Stimulated activated CD8-positive, alpha-beta memory T cell treated with anti-CD3 and anti-CD28 coated beads, Interleukin-12 subunit alpha, Interleukin-12 subunit beta, amount 100 ng/mL, for 4 hours (primary cell): Measurements from ENCODE around the gene LINC00237.

Experiments
- DNase-seq: peaks from one replicate; pipeline ENCODE4 v3.0.0-alpha.2; 2020; ENCODE audit warnings: low read depth

LINC00237 gene

DNA sequence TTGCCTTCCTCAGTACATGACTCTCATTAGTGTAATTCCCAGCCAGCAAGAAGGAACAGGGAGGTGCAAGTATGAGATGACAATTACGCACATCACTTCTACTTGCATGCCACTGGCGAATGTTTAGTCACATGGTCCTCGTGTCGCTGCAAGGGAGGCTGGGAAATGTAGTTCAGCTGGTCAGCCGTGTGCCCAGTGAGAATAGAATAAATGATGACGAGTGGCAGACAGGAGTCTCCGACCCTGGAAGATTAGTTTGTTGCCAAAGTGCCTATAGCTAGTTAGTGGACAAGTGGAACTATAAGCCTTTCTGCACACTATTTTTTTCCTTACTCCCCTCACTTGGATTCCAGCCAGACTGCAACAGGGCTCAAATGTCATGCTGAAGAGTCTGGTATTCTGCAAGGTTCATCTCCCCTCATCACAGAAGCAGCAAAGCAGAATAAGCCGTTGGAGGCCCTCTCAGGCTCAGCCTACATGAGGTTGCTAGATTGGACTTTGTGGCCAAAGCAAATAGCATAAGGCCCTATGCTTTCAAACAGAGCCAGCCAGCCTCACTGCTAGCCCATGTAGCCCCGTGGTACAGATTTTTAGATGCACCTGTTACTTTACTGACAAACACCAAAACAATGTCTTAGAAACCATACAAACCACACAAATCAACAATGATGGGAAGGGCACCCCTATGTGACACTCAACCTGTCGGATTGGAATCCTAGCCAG lies 9.7 kb downstream of the LINC00237 start:
- DNase-seq, result no peak

DNA sequence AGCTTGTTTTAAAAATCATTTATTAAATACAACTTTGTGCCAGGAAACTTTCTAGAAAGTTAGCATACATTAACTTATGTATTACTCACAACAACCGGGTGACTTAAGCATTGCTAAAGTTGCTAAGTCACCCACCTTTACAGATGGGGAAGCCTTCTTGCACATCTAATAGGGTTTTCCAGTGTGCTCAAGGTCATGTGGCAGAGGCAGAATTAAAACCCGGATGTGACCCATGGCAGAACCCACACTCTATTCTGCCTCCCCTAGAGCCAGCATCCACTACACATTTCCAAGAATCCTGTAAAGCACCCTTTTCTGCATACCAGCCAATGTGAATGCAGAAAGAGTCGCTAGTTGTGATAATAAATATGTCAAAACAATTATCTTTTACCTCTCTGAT lies 13.4 kb downstream of the LINC00237 start:
- DNase-seq, result no peak

- no peak for DNase-seq
Observed at GRCh38 chr20:21090721-21091120, 15.4 kb downstream of the LINC00237 start.

DNA sequence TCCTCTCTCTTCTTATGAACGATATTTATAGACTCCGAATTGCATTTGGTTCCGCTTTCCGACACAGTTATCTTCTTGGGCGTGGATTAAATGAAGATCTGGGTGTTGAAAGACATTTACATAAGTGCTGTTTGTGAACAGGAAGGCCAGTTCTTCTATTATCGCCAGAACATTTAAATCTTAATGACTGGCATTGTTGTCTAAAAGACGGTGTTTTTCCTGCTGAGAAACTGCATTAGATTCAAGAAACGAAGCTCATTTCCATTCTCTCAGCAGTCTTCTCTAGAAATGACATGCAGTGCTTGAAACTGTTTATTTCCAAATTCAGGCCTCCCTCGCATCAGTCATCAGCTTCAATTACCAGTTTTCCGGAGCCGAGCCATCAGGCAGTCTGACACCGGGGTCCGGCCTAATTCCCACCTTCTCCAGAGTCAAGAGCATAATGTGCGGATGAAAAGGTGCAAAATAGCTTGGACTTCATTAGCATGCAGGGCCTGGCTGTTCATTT lies 16.0 kb downstream of the LINC00237 start:
- DNase-seq, result no peak

GRCh38 chr20:21089391-21089790 lies 16.8 kb downstream of the LINC00237 start:
- no peak for DNase-seq

DNA sequence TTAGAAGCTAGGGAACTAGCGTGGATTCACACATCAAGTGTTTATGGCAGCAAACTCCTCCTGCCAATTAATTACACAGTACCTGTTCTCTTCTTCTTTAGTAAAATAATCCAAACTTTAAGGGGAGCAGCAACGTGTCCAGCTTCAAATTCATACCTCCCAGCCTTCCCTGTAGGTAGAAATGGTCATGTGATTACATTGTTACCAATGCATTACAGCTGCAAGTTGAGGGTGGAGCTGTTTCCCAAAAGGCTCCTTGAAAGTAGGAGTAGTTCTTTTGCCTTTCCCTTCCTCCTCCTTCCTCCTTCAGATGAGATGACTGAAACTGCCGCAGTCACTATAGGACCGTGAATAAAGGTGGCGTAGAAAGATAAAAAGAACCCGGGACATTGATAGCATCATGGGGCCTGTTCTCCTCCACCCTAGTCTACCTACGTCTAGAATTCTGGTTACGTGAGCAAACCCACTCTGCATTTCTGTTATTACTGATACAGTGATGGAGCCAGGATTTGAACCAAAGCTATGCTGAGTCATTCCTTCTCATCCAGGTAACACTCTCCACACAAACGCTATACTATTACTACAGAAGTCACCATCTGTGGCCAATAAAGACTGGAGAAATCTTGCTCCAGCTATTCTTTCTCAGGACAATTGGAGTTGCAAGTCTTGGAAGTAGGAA lies 18.2 kb downstream of the LINC00237 start:
- no peak for DNase-seq

- DNase-seq, result no peak
Observed at GRCh38 chr20:21083825-21084325, 22.3 kb downstream of the LINC00237 start.

DNA sequence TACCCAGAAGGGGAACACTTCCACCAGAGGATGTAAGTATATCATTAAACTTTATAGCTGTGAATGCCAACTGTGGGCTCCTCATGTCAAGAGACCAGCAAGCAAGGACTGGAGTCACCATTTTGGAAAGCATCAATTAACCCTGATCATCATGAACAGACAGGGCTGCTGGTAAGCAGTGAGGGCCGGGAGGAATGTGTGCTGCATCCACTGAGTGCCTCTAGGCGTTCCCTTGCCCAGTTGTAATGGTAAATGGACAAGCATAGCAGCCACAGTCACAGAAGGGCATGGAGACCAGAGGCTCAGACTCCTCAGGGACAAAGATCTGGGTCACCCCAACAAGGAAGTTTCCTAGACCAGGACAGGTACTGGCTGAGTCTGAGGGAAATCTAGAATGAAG lies 23.6 kb downstream of the LINC00237 start:
- DNase-seq, result no peak

DNA sequence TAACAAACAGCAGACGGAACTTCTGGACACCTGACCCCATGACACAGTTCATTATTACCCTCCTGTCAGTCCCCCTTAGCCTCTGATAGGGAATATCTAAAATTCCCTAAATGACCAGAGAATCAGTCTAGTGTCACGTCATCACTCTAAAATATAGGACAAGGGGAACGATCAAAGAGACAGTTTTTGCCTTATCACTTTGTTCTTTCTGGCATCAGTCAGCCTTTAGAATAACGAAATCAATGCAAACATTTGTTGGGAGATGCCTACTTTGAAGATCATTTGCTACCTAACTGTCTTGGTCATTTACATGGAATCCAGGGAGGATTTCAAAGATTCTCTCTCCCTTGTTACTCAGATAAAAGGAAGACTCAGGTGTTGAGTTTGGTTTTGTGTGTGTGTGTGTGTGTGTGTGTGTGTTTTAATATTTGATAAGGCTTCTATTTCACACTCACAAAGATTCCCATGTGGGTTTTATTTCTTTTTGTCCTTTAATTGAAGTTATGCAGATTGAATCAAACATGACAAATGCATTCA lies 28.3 kb downstream of the LINC00237 start:
- no peak for DNase-seq

DNA sequence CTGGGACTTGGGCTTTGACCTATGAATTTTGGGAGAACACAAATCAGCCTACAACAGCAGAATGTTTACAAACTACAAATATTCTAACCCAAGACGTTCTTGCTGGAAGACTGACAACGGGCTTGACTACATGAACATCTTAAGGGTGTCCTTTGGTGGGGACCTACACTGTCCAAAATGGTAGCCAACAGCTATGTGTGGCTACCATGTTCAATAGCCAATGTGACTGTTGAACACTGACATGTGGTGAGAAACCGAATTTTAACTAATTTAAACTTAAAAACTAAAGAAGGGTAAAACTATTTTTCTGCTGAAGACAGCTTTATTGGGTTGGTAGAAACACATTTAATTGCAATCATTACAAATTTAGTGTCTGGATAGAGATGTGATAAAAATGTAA lies 30.1 kb downstream of the LINC00237 start:
- DNase-seq, result no peak

DNA sequence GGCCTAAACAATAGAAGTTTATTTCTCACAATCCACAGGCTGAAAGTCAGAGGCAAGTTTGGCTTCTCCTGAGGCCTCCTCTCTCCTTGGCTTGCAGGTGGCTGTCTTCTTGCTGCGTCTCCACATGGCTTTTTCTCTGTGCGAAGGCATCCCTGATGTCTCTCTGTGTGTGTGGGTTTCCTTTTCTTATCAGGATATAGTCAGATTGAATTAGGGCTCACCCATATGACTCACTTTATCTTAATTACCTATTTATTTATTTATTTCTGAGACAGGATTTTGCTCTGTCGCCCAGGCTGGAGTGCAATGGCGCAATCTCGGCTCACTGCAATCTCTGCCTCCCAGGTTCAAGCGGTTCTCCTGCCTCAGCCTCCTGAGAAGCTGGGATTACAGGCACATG lies 30.7 kb downstream of the LINC00237 start:
- no peak for DNase-seq

- DNase-seq, result no peak
Observed at GRCh38 chr20:21074605-21075336, 31.4 kb downstream of the LINC00237 start.

GRCh38 chr20:21067255-21067654 lies 38.9 kb downstream of the LINC00237 start:
- no peak for DNase-seq

DNA sequence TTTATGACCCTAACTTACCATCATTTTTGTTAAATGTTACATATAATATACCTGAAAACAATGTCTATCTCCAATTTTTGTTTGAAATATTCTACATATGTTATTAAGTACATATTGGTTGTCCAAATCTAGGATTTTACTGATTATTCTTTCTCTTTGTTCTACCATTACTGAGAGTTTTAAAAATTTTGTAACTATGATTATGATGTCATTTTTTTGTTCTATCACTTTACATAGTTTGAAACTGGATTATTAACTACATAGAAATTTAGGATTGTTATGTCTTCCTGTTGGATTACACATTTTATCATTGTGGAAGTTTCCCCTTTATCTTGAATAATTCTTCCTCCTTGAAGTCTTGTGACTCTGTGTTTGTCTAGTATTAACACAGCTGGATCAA lies 41.2 kb downstream of the LINC00237 start:
- DNase-seq, result no peak

DNA sequence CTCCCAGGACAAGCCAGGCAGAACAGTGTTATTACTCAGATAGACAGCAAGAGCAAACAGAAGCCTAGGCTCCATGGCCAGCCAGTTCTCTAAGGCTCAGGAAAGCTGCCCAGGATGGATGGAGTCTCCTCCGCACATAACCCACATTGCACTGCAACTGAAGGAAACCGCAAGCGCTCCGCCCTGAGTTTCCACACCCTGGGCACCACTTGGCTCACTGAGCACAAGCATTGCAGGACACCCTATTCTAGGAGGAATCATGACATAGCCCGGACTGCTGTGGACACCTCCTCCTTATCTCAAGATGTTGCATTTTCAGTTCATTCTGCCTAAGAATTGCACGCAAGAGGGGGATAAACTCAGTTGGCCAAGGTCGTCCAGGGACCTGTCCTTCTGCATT lies 42.9 kb downstream of the LINC00237 start:
- DNase-seq, result no peak

GRCh38 chr20:21053002-21053762 lies 53.0 kb downstream of the LINC00237 start:
- DNase-seq, result no peak

- no peak for DNase-seq
Observed at GRCh38 chr20:21052686-21053001, 53.5 kb downstream of the LINC00237 start.

DNA sequence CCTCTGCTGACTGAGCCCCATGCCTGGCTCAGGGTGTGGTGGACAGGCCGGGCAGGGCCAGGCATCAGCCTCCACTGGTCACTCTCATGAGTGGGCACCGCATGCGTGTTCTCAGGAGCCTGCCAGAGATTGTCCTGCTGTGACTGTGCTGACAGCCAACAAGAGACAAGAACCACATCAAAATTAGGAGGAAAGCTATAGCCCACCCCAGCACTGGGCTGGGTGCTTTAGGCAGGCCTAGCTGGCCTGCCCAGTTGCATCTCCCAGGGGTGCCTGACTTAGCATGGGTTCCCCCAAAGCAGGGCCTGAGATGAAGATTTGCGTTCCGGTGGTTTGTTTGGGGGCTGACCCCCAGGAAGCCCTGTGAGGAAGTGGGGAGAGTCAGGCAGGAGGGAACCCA lies 53.9 kb downstream of the LINC00237 start:
- DNase-seq, result no peak

GRCh38 chr20:21050710-21051109 lies 55.4 kb downstream of the LINC00237 start:
- no peak for DNase-seq

DNA sequence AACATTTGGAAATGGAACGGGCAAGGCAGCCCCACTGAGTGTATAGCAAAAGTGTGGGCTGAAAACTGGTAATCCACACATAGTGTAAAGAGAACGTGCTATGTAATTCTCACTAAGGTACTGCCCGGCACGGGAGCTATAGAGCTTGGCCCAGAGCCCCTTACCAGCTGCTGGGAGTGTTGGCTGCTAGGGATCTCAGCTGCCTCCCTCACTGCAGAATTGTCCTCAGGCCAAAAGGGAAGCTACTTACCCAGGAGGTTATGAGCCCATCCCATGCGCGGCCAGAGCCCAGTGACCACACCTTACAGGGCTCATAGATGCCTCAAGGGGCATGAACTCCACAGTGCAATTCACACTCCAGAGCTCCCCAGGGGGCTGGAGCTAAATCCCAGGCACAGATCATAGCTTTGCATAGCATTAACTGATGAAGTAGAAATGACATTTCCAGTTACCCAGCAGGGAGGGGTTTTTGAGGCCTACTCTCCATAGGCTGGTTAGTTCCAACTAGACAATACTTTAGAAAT lies 56.8 kb downstream of the LINC00237 start:
- no peak for DNase-seq

DNA sequence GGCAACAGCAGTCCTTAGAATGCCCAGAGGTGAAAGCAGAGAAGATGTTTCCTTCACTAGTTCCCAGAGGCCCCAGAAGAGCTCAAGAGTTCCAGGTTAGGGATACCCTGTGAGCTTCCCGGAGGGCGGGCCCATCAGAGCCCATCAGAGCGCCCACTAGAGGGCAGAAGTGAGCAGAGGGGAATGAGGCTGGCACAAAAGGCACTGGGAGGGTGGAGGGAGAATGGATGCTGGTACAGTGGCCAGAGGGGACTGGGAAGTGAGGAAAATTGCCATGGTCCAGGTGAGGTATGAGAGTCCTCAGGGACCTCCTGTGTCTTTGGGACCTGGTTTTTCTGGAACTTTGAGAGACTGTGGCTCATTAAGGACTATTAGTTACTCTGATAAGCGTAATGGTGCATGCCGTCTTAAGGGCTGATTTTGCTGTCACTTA lies 57.3 kb downstream of the LINC00237 start:
- no peak for DNase-seq

DNA sequence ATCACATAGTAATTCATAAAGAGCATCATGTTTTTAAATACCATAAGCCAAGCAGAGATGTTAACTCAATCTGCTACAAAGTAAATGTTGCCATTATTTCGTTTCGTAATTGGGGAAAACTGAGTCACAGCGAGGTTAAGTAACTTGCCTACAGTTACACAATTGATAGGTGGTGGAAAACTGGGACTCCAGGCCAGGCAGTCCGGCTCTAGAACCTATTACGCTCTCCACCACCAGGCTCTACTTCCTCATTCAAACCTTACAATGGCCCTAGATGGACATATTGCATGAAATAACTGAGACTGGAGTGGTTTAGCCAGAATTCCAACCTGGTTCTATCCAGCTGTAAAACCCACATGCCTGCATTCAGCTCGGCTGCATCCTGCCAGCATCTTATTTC lies 58.2 kb downstream of the LINC00237 start:
- DNase-seq, result no peak
